ES-I3 (cell line): Measurements from ENCODE around the gene TACR2.

Experiments used
- H3K36me3 ChIP-seq: 2 replicates; pipeline ENCODE4 v1.6.1; 2013; ENCODE audit warnings: mild to moderate bottlenecking, low read length, control low read depth, moderate library complexity; ENCODE audit not compliant: insufficient read depth
- H3K4me1 ChIP-seq: 2 replicates; pipeline ENCODE4 v1.6.1; 2013; ENCODE audit warnings: mild to moderate bottlenecking, control low read depth, low read length; ENCODE audit not compliant: insufficient read depth
- H3K9ac ChIP-seq: 2 replicates; pipeline ENCODE4 v1.6.1; 2013; ENCODE audit warnings: low read depth, mild to moderate bottlenecking, low read length, moderate library complexity
- H3K9me3 ChIP-seq: 2 replicates; pipeline ENCODE4 v1.6.1; 2013; ENCODE audit warnings: mild to moderate bottlenecking, low read length, moderate library complexity; ENCODE audit not compliant: control insufficient read depth, insufficient read depth

TACR2 gene

GRCh38 chr10:69391158-69391557, 25.6 kb downstream of the TACR2 start:
- Histone ChIP-seq H3K9ac (no peak overlapping the region), H3K9me3 (no peaks in the 10 kb centered on the region), H3K36me3 (peaks cover 44% of the 10 kb centered on the region), H3K4me1 (peaks cover 20% of the 10 kb centered on the region)

GRCh38 chr10:69389827-69390490, 26.8 kb downstream of the TACR2 start:
- Histone ChIP-seq H3K9ac (no peak overlapping the region), H3K36me3 (peaks cover 49% of the 10 kb centered on the region), H3K9me3 (no peaks in the 10 kb centered on the region), H3K4me1 (peaks cover 20% of the 10 kb centered on the region)

- Histone ChIP-seq H3K9ac (no peak overlapping the region), H3K4me1 (peaks cover 20% of the 10 kb centered on the region), H3K36me3 (peaks cover 47% of the 10 kb centered on the region), H3K9me3 (no peaks in the 10 kb centered on the region)
Measured at GRCh38 chr10:69388488-69388887, 28.2 kb downstream of the TACR2 start.

- Histone ChIP-seq H3K4me1 (peaks cover 20% of the 10 kb centered on the region), H3K36me3 (peaks cover 44% of the 10 kb centered on the region), H3K9me3 (no peaks in the 10 kb centered on the region), H3K9ac (no peak overlapping the region)
Measured at GRCh38 chr10:69387500-69387899, 29.2 kb downstream of the TACR2 start.

- H3K9me3 ChIP-seq = no peaks in the 10 kb centered on the region
- no peak overlapping the region for H3K9ac ChIP-seq
- H3K36me3 ChIP-seq = peaks cover 43% of the 10 kb centered on the region
- peaks cover 13% of the 10 kb centered on the region for H3K4me1 ChIP-seq
Measured at GRCh38 chr10:69385454-69386350, 31.0 kb downstream of the TACR2 start.

- H3K9me3 ChIP-seq = no peaks in the 10 kb centered on the region
Measured at GRCh38 chr10:69384320-69384719, 32.4 kb downstream of the TACR2 start.

GRCh38 chr10:69383558-69383957, 33.2 kb downstream of the TACR2 start:
- H3K9me3 ChIP-seq = no peaks in the 10 kb centered on the region
- no peaks in the 10 kb centered on the region for H3K4me1 ChIP-seq
- H3K9ac ChIP-seq = no peak overlapping the region
- peaks cover 54% of the 10 kb centered on the region for H3K36me3 ChIP-seq

More at GRCh38 chr10:69384320-69384719, 32.4 kb downstream of the TACR2 start:
- H3K9ac ChIP-seq = no peak overlapping the region
- H3K4me1 ChIP-seq = peaks cover 2% of the 10 kb centered on the region; the same call in 1 of the 2 replicates
- H3K36me3 ChIP-seq = peaks cover 52% of the 10 kb centered on the region

- Histone ChIP-seq H3K9me3 (no peaks in the 10 kb centered on the region), H3K9ac (no peak overlapping the region), H3K4me1 (peaks cover 4% of the 10 kb centered on the region), H3K36me3 (peaks cover 54% of the 10 kb centered on the region)
Measured at GRCh38 chr10:69382382-69383117, 34.2 kb downstream of the TACR2 start.

GRCh38 chr10:69379800-69380199, 36.9 kb downstream of the TACR2 start:
- Histone ChIP-seq H3K9ac (no peak overlapping the region), H3K36me3 (peaks cover 43% of the 10 kb centered on the region), H3K4me1 (peaks cover 11% of the 10 kb centered on the region), H3K9me3 (no peaks in the 10 kb centered on the region)

- H3K36me3 ChIP-seq = peaks cover 37% of the 10 kb centered on the region
- H3K4me1 ChIP-seq = peaks cover 15% of the 10 kb centered on the region
- H3K9me3 ChIP-seq = no peaks in the 10 kb centered on the region
- H3K9ac ChIP-seq = no peak overlapping the region
Measured at GRCh38 chr10:69377933-69378332, 38.8 kb downstream of the TACR2 start.

- peaks cover 15% of the 10 kb centered on the region for H3K4me1 ChIP-seq
- H3K9me3 ChIP-seq = no peaks in the 10 kb centered on the region
- peaks cover 41% of the 10 kb centered on the region for H3K36me3 ChIP-seq
- no peak overlapping the region for H3K9ac ChIP-seq
Measured at GRCh38 chr10:69377191-69377590, 39.5 kb downstream of the TACR2 start.

GRCh38 chr10:69376662-69377061, 40.1 kb downstream of the TACR2 start:
- no peak overlapping the region for H3K9ac ChIP-seq
- no peaks in the 10 kb centered on the region for H3K9me3 ChIP-seq
- peaks cover 45% of the 10 kb centered on the region for H3K36me3 ChIP-seq
- peaks cover 15% of the 10 kb centered on the region for H3K4me1 ChIP-seq

- Histone ChIP-seq H3K9me3 (no peaks in the 10 kb centered on the region), H3K9ac (no peak overlapping the region), H3K4me1 (peaks cover 15% of the 10 kb centered on the region), H3K36me3 (peaks cover 47% of the 10 kb centered on the region)
Measured at GRCh38 chr10:69375307-69376151, 41.2 kb downstream of the TACR2 start.

- no peaks in the 10 kb centered on the region for H3K9me3 ChIP-seq
- H3K9ac ChIP-seq = no peak overlapping the region
- peaks cover 47% of the 10 kb centered on the region for H3K36me3 ChIP-seq
- peaks cover 15% of the 10 kb centered on the region for H3K4me1 ChIP-seq
Measured at GRCh38 chr10:69374931-69375306, 41.8 kb downstream of the TACR2 start.
